OCI-LY7 (cell line): ENCODE measurements around the gene ADH7.

Experiments used
- CTCF ChIP-seq: fragments of 200-600 bp; sonication (generic); conservative IDR thresholded peaks from 2 replicates; pipeline ENCODE4 v1.5.1; 2014; ENCODE audit warnings: mild to moderate bottlenecking, antibody characterized with exemption, low read length, moderate library complexity, mixed read lengths
- EZH2phosphoT487 ChIP-seq: fragments of 200-600 bp; sonication (generic); IDR thresholded peaks from 2 replicates; pipeline ENCODE4 v1.6.1; 2018; ENCODE audit warnings: low read depth, borderline replicate concordance, mild to moderate bottlenecking, mixed run types, antibody characterized with exemption, low read length, moderate library complexity, mixed read lengths

DNA sequence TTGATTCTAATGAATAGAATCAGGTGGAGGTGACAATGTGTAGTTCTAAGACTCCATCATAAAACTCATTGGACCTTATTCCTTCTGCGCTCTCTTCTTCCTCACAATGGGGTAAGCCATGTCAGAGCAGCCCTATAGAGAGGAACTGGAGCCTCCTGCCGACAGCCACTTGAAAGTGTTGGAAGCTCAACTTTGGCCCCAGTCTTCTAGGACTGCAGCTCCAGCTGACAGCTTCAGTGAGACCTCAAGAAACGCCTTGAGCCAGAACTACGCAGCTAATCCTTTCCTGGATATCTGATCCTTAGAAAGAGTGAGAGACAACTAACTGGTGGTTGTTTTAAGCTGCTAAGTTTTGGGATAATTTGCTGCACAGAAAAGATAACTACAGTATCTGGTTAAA lies 22.1 kb upstream of the ADH7 start:
- TF ChIP-seq CTCF (no peak), EZH2phosphoT487 (no peak)
